HuH-7.5 (cell line): ENCODE data around the gene PLD1.

Source experiments
- DNase-seq: peaks from one replicate; pipeline ENCODE4 v3.0.0; 2011; ENCODE audit warnings: low spot score

Gene PLD1

DNA sequence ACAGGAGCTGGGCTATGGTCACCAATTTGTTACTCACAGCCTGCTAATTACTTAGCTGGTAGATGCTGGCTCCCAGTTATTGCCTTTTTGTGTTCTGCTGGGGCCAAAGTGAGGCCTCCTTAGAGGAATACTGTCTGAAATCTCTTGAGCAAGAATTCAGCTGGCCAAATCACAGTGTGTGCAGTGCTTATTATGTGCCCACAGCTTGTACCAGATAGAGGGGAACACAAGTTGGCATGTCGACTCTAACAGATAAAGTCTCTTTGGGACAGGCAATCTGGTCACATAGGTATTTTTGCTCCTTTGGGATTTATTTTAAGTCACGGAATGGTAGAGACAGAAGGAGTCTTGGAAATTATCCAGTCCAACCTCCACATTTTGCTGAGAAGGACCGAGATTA lies 26.6 kb upstream of the PLD1 start:
- no peak for DNase-seq

DNA sequence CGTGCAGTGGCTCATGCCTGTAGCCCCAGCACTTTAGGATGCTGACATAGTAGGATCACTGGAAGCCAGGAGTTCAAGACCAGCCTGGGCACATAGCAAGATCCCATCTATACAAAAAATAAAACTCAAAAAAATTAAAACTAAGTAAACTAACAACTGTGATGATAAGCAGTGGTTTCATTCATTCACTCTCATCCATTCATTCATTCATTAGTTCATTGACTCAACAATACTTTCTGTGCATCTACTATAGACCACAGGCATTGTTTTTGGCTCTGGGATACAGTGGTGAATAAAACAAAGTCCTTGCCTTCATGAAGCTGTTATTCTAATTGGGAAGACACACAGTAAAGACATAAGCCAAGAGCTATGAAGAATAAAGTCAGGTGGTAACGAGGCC lies 25.3 kb upstream of the PLD1 start:
- no peak for DNase-seq

DNA sequence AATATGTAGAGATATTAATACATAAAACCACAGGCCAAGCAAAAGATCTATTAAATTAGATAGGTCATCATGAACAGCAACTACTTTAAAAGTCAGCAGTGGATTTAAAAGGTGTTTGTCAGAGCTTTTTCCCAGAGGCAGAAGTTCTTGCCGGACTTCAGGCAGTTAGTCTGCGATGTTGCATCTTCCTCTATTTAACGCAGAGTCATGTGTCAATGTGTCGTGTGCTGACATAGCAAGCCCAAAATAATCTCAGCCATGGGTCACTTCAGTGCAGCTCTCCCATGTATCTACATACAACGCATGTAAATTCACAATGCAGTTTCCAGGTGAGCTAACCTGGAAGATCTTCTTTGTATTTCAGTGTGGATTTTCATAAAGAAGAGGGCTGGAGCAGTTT lies 24.8 kb upstream of the PLD1 start:
- no peak for DNase-seq

DNA sequence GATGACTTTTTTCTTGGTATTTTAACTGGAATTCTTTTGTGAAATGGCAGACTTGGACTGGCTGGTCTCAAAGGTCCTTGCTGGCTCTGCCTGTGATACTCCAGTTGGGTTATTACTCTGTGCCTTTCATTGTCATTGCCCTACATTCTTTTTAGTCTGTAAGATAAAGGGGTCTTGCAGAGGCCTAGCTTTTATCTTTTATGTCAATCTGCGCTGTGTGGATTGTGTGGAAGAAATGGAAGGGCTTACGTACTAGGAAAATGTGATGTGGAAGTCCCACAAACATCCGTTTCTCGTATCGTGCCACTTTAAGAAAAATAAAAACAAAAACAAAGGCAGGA lies 24.1 kb upstream of the PLD1 start:
- no peak for DNase-seq

DNA sequence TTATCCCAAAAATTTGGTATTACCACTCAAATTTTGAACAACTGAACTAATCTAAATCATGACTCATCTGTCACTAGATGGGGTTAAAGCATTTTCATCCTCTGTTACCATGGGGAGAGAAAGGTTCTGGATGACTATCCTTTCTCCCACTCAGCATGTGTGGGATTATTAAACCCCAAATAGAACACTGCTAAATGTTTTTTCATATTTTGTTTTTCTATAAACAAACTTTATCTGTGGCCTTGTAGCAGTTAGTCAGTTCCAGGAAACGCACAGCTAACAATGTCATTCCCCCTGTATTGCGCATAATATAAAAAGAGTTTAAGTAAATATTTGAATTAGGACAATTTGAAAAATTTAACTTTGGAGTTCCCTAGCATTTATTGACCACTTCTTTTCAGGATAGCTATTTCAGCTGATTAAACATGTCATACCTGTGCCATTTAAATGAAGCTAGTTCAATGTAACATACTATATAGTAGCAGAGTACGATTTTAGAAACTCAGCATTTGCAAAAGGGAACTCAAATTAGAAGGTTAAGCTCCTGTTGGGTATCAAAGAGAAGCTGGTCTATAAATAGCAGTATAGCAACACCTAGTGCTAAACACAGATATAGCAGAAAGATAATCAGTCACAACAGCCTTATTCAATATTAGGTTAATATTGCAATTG lies 23.6 kb upstream of the PLD1 start:
- DNase-seq = no peak

DNA sequence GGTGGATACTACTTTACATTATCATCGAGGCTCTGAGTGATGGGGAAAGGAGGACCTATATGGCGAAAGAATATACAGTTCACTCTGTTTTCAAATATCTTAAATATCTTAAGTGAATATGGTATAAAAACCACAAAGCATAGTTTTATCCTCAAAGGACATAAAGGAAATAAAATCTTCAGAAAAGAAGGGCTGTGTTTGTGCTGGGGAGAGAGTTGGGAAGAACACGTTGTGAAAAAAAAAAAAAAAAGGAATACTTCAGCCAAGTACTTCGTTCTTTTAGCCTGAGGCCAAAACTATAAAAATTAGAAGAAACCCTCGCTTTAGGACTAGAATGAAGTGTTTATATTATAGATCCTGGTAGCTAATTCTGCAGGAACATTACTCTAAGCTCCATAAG lies 22.7 kb upstream of the PLD1 start:
- no peak for DNase-seq

DNA sequence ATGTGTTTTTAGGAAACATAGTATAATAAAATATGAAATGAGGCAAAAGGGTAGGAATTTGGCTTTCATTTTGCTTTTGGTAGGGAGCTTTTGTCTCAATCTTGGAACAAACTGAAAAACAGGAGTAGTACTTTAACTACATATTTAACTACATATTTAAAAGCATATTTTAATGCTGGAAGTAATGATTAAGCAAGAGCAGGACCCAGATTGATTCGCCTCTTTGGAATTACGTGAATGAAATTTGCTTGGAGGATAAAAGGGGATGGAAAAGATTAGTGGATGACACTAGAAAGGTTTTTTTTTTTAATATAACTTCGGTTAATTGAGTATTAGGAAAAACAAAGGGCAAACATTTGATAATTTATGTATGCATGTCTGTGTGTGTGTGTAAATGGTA lies 21.7 kb upstream of the PLD1 start:
- no peak for DNase-seq

DNA sequence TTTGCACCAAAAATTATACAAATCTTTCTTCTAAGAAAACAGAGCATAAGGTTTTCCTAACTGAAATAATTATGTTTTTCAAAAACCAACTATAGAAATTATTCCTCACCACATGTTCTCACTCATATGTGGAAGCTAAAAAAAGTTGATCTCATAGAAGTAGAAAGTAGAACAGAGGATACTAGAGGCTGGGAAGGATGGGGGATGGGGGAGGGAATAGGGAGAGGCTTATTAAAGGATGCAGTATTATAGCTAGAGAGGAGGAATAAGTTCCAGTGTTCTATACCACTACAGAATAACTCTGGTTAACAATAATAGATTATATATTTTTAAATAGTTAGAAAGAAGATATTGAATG lies 20.2 kb upstream of the PLD1 start:
- DNase-seq = no peak

DNA sequence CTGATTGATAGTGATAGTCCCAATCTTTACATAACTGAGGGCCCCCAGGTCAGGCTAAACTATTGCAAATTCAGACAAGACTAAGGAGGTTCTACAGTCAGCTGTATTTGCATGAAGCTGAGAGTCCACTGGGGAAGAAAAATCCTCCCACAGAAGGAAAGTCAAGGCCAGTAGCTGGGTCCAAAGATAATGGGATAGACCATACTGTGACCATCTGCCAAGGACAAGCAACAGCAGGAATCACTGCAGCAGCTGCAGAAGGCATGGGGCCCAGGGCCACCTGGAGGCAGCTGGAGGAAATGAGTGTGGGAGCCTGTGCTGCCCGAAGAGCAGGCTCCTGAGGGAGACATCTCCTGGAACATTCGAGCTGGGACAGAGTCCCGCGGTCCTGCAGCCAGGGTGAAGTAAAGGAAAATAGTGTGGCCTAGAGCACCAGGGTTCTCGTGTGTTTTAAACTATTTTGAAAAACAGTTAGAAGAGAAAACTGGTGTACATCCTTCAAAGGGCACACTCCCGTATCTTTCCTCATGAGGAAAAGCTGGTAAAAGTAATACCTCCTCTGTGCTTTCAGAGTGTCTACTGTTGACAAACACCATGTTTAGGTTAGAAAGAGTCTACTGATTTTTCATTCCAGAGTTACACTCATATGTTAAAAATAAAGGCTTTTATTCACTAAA lies 19.7 kb upstream of the PLD1 start:
- peak; percentile 62 for DNase-seq

DNA sequence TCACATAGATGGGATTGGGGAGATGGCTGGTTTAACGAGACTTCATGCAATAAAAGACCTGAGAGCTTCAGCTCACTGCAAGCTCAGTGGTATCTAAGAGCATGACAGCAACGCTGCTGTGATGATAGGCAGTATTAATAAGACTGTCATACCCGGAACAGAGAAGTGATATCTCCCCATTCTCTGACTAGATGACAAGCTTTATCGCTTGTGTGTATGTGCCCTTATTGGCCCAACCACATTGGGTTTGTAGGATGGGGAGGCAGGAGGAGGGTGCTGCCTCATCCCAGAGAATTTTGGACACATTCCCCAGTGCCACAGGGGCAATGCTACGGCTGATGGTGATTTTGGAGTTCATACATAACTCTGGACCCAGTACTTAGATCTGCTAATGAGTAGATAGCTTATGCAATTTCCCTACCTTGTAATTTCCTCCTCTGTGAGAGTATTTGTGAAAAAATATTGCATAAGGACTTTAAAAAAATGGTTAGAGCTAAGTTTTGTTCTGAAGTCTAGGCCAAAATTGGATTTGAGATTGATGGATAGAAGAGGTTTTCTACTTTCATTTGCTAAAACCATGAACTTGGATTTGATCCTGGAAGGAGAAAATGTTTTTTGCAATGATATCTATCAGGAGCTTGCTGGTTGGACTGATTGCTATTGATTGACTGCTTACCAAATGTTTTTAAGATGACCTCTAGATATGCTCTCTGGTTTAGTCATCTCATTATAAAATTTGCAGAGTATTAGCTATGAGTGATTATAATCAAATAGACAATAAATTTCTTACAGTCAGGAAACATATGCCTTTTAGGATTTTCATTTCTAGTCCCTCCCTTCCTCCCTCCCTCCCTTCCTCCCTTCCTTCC lies 18.9 kb upstream of the PLD1 start:
- no peak for DNase-seq

DNA sequence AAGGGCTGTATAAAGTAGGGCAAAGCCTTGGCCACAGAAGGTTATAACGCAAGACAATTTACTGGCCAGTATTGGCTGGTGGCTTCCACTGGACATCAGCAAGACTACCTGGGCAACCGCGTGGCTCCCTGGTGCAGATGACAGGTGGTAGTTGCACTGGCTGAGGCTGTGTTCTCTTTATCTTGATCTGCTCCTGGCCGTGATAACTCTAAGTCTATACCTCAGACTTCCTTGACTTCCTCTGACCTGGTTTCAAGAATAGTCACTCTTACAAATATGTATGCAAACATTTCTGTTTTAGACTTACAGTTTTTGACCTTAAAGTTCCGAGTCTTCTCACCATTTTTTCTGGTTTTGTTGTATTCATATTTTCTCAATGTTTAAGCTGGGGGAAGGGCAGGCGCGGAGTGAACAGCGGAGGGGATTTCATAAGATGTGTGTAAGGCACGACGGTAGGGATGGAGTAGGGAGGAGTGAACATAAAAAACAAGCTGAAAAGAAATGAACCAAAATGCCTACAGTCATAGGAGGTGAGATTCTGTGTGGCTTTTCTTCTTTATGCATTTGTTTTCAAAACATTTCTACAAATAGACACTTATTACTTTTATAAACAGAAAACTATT lies 17.7 kb upstream of the PLD1 start:
- no peak for DNase-seq

DNA sequence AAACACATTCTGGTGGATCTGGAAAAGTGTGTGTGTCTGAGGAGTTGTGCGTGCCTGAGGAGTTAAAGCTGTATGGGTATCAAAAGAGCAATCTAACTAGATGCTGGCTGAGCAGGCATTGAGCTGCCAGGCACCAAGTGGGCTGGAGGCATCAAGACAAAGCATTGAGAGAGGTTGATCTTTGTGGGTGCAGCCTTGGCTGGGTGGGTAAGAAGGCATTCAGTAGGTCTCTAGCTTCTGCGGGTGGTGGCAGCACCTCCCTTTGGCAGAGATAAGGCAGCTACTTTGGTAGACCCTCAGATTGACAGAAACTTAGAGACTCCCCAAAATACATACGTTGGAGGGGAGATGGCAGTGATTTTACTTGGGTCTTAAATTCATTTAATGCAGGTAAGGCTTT lies 17.1 kb upstream of the PLD1 start:
- no peak for DNase-seq

DNA sequence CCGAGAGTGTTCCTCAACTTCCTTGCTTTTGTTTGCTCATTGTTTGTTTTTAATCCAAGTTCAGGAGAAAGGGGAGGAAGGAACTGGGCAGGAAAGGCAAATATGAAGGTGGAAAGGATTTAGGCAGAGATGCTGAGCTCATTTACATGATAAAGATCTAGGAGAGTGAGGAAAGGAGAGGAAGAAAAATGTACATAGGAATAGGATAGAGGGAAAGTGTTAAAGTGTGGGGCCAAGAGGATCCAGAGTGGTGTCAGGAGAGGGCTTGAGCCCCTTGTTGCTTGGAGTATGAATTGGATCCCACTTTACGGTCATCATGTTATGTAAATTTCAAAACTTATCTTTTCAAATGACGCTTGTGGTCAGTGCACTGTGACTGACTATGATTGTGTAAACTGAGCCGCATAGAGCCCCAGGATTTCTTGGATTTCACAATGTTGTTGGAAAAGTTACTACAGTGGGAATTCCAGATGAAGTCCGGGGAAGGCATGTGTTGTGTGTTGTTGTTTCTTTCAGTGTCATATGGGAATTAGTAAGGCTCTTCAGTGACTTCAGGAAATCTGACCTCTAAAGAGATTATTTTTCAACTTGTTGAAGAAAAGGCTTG lies 15.0 kb upstream of the PLD1 start:
- no peak for DNase-seq

DNA sequence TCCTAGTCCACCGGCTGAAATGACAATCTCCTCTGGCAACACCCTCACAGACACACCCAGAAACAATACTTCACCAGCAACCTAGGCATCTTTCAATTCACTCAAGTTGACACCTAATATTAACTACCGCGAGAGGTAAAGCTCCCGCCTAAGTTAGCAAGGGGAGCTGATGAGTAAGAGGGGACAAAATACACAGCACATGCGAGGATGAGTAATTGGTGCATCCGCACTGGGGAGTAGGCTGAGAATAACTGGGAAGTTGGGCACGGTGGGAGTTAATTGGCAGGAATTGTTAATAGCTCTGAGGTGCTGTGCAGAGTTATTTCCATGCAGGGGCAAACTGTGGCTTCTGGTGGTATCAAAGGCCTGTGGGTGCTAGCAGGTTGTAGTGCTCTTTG lies 14.5 kb upstream of the PLD1 start:
- DNase-seq = no peak

DNA sequence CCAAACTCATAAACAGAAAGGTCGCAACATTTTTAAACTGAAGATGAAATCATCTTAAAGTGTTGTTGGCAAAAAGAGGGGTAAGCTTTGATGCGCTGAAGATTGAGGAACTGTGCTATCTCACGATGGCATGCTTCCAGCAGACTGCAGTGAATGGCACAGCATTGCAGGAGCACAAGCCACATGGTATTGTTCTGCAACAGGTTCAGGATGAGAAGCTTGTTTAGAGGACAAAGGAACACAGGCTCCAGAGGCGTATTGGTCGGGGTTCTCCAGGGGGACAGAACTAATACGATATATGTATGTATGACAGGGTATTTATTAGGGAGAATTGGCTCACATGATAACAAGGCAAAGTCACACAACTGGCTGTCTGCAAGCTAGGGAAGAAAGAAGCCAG lies 13.8 kb upstream of the PLD1 start:
- DNase-seq = no peak

DNA sequence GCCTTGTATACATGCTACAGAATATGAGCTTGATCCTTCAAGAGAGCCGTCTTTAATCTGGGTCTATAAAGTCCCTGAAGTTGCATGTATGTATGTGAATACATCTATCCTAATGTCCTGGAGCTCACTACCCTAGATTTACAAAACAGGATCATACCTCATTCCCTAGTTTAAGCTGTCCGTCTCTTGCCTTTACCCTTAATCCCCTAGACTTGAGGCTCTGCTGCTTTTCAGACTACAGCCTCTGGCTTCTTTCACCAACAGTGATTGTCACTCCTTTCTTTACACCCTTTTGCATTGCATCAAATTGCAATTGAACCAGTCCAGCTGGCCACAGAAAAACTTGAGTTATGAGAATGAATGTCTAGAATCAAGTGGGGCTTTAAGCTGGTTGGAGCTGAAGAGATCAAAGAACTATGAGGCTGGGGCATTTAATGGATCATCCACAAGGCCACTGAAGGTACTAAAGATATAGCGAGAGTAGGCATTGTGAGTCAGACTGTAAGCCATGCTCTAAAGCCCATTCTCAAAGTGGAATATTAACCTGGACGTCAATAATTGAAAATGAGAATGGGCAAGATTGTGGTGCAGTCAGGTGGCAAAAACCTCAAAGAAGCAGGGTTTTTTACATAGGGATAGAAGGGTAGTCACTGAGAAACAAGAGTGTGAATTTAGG lies 12.3 kb upstream of the PLD1 start:
- no peak for DNase-seq

DNA sequence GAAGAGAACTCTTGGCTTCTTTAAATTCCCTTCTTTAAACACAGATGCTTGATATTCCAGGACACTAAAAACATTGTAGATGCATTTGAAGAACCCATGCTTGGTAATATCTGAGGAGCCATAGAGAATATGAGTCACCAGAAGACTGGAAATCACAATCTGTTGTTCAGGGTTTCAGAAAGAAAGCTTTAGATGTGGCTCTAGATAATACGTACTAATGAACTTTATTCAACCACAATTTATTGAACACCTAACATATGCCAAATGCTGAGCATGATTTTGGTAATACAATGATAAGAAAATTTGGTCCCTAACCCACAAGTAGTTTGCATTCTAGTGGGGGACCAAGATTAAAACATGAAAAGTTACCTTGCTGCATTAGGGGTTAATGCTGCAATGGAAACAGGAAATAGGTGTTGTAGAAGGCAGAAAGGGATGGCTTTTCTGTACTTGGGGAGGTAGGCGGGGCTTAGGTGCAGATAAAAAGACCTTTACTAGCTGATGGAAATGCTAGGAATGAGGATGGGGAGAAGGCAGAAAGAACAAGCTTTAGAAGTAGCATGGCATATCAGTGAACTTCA lies 11.6 kb upstream of the PLD1 start:
- no peak for DNase-seq

DNA sequence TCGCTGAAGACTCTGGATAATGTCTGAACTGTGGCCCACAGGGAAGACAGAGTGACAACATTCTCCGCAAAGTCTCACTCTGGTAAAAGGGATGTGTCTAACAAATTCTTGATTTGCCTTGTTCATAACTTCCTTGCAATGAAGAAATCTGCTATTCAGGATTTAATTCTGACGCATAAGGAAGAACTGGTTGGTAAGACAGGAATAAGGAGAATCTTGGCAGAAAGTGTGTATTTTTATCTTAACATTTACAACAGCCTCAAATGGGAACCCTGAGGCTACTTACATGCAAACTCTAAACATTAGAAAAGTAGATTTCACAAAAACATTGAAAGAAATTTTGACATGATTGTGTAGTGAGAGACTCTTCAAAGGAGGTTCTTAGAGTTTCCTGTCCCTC lies 10.8 kb upstream of the PLD1 start:
- no peak for DNase-seq

DNA sequence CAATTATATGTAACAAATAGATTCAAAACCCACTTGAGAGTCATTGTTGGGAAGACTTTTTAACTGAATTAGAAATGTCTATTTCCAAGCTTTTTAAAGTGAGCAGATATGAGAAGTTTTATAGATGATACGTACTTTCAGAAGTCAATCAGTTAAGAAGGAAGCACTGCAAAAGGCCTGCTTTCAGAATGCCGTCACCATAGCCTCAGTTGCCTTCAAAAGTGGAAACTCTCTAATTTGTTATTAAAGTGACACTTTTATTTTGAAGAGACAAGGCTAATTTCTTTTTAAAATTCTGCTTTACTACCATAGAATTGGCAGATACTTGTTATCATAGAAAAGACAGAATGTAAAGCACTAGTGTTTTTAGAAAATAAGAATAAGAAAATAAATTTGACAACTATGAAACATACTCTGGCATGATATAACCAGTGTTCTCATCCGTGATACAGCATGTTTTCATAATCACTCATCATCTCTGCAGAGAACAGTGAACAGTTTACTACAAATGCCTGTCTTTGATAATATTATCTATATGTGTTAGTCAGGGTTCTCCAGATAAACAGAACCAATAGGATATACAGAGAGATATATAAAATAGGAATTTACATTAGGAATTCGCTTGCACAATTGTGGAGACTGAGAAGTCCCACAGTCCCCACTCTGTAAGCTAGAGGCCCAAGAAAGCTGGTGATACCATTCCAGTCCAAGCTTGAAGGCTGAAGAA lies 7.0 kb upstream of the PLD1 start:
- no peak for DNase-seq

DNA sequence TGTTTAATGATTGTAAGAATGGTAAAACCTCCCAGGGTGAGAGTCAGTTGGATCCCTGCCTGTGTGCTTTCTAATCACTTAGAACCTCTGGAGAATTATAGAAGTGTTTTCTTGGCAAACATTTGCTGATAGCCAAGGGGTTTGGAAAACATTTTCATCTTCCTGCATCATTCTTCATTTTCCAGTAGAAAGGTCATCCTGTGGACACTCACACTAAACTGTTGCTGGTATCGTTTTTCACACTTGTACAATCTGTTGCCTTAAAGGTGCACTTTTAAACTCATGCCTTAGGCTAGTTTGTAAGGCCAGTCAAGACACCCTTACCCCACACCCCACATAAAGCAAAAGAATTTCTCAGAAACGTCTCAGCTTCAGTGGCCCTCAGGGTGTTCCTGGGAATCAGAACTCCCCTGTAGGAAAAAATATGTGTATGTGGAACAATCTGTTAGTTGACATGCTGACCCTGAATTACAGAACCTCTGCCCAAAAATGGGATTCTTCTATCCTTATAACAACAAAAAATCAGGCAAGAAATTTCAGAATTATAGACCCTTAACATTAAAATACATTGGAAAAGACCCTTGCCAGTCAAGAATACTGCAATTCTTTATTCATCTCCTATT lies 5.8 kb upstream of the PLD1 start:
- no peak for DNase-seq
